NCI-H2171 treated with DMSO at 0.1 percent for 48 hours (cell line): ENCODE measurements around the gene DNER.
"Not testable (repeated sequence)": the region's sequence is repeated elsewhere in the genome, so short reads cannot be mapped to it uniquely, and the experiment has no call there.

ENCODE experiments used
- DNase-seq: peaks from one replicate; lab custom pipeline; 2025; lab: John Stamatoyannopoulos, UW

DNER gene

DNA sequence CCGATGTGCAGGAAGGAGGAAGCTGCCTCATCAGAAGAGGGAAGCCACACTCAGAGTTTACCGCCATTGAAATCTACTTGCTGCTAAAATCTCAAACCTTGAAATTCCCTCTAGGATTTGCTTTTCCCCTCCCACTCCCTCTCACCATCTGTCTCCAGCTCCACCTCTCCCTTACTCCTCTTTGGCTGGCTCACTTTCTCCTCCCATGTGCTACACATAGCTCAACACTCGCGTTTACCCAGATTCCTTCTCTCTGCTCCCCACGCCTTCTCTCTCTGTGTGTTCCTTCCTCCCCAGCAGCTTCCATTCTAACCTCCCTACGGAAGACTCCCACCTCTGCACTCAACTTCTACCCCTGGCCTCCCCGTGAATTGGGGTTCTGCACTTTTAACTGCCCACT lies 143.1 kb downstream of the DNER start:
- DNase-seq: peak; percentile 10

DNA sequence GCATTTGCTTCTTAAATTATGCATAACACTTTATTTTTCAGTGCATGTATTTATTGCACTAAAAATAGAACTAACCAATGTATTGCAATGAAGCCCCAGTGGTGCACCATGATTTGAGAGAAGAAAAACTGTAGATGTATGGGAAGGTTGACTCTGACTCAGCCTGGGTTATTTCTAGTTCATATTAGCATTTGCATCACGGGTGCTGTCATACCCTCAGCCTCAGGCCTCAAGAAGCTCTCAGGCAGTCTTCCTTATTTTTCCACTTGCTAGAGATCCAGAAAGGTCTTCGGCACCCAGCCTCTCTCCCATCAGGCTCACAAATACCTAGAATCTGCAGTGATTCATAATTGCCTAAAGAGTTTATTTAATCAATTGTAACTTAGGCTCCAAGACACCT lies 148.0 kb downstream of the DNER start:
- no peak for DNase-seq

DNA sequence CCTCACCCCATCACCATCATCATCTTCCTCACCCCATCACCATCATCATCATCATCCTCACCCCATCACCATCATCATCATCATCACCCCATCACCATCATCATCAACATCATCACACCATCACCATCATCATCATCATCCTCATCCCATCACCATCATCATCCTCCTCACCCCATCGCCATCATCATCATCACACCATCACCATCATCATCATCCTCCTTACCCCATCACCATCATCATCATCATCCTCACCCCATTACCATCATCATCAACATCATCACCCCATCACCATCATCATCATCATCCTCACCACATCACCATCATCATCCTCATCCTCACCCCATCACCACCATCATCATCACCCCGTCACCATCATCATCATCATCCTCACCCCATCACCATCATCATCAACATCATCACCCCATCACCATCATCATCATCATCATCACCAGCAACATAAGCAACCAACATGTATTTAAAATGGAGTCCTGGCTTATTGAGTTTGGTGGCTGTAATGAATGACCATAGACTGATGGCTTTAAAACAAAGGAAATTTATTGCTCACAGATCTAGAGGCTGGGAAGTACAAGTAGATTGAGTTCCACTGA lies 150.0 kb downstream of the DNER start:
- no peak for DNase-seq

DNA sequence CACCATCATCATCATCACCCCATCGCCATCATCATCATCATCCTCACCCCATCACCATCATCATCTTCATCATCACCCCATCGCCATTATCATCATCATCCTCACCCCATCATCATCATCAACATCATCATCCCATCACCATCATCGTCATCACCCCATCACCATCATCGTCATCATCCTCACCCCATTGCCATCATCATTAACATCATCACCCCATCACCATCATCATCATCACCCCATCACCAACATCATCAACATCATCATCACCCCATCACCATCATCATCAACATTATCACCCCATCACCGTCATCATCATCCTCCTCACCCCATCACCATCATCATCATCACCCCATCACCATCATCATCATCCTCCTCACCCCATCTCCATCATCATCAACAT lies 151.0 kb downstream of the DNER start:
- no peak for DNase-seq

DNA sequence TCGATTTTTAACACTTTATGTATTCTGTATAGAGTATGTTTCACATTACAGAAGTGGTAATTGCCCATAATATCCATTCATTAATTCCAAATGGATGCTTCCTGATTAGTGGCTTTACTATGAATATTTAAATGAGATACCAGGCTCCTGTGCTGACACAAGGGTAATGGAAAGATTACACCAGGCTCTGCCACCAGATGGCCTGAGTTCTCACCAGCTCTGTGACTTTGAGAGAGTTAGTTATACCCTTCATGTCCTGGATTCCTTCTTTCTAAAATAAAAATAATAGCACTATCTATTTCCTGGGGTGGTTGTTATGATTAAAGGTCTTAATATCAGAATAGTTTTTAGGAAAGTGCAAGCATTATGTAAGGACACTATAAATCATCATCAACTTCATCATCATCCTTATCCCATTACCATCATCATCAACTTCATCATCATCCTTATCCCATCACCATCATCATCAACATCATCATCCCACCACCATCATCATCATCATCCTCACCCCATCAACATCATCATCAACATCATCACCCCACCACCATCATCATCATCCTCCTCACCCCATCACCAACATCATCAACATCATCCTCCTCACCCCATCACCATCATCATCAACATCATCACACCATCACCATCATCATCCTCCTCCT lies 151.8 kb downstream of the DNER start:
- no peak for DNase-seq

DNA sequence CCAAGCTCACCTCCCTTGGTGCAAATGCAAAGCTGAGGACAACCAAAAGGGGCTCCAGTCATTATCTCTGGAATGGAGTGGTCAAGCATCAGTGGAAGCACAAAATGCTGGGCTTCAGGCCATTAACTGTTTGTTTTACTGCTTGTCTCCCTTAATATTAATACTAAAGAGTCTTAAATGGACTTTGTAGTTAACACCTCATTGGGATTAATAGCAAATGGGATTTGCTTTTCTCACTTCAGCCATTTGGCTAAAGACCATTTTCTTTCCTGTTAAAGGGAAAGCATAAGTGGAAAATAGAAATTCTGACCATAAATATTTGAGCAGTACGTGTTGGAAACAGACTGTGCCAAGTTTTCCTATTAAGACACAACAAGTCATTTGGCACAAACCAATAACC lies 154.4 kb downstream of the DNER start:
- no peak for DNase-seq

DNA sequence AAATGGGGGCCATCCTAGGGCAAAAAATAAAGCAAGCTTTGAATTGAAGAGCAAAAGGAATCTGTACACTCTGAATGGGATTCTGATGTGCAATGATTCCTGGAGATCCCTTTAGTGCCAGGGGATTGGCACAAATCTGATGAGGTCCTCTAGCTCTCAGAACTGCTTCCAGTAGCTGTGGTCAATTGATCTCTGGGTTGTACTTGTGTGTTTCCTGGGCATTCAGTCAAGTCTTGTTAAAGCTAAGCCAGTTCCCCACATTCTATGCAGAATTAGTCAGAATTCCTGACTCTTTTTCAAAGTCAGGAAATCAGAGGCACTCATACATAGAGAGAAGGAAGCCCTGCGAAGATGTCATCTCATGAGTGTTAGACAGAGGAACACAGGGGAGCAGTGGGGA lies 161.3 kb downstream of the DNER start:
- no peak for DNase-seq

DNA sequence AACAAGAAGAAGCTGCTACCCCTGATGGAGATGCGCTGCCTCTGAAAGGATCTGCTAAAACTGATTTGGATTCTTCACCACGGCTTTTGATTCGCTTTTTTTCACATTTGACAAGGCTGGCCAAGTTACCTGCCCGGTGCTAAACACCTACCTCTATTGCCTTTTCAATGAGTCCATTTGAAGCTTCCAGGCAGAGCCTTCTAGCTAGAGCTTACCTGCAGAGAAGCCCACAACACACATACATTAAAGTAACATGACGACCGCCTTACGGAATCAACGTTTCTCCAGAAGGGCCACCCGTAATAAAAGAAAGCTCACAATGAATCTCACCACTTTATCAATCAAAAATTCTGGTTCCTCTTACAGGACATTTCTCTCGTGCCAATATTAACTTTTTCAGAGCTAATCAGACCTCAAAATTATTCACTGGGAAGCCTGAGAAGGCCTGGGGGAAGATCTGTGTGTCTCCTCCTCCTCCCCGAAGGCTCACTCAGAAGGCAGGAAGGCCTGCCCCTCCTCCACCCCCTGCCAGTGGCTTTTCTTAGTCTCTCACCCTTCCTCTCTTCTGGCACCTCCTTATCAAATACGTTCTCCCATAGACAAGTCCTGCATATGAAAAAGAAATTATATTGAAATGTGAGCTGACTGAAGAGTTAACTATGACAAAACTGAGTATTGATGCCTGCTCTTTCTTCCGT lies 171.0 kb downstream of the DNER start:
- no peak for DNase-seq

DNA sequence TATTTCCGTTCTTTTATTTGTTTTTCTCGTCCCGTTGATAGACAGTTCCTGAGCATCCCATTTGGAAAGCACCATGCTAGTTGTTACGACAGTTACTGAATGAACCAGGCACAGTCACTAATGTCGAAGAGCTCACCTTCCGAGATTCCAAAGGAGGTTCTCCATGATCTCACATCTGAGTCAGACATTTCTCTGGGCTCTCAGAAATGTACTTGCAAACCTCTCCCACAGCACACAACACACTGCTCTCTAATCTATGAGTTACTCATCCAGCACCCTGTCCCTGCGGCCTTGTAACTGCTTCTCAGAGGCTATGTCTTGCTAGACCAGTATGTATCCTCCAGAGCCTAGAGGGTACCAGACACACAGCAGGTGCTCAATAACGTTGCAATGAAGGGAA lies 174.7 kb downstream of the DNER start:
- no peak for DNase-seq

DNA sequence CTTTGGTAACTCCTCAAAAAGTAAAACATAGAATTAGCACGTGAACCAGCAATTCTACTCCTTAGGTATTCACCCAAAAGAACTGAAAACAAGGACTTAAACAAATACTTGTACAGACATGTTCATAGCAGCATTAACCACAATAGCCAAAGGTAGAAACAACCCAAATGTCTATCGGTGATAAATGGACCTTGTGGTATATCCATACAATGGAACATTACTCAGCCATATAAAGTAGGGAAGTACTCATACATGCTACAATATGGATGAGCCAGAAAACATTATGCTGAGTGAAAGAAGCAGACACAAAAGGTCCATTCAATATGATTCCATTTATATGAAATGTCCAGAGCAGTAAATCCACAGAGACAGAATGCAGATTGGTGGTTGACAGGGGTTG lies 182.8 kb downstream of the DNER start:
- no peak for DNase-seq

DNA sequence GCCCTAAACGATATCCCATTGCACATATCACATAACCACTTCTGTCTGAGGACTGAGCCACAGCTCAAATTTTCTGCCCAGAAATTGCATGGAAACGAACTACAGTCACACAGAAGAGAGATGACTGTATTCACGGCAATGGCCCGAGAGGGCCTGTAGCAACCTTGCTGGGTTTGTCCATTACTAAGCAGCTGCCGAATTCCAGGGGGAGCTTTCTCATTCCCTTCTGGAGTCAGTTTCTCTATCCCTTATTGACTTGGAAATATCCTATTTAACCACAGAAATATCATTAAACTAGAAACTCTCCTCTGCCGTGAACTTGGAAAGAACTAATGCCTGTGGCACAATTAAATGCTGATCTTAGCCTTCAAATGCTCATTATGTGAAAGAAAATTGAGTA lies 183.9 kb downstream of the DNER start:
- DNase-seq: no peak

DNA sequence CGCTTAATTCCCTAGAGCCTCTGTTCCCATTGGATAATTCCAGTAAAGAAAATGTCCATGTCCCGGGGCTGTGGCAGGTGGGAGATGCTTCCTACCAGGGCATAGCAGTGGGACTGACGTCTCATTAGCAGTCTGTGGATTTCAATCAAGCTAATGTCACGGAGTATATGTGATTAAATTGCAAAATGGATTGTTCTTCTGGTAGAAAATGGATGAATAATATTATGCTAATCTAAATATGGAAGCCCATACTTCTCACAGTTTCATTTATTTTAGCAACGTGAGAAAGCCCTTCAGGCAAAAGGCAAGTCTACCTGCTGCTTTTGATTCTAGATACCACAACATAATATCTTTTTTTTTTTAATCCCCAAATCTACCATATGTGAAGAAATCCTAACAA lies 185.5 kb downstream of the DNER start:
- no peak for DNase-seq

DNA sequence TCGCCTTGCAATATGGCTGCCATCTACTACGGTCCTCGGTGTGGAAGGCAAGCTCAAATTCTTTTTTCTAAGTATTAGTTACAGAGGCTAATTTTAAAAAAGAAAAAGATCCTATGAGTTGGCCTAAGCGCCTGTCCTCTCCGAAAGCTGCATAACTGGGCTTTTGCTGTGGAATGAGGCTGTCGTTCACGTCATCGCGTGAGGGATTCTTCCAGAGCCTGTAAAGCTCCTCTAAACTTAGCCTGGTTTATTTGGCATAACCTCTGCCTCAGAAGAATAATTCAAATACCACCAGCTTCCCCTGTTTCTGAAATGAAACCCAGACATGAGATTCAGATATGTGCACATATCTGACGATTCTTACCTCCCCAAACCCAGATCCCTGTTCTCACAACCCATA lies 187.4 kb downstream of the DNER start:
- no peak for DNase-seq

DNA sequence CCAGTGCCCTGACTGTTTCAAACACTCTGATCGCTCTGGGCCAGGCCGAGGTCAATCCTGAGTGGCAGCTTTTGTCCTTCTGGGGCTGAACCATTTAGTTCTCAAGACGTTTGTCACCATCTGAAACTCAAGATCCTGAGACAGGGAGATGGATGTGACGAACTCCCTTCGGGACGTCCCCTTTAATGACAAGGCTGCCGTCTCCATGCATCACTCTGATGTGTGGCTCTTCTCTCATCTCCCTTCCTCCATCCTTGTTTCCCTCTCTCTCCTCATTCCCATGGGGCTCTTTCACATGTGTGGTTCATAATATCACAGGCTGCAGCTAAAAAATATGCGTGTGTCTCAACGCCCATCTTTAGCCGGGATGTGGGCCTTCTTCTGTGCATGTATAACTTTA lies 189.6 kb downstream of the DNER start:
- no peak for DNase-seq

DNA sequence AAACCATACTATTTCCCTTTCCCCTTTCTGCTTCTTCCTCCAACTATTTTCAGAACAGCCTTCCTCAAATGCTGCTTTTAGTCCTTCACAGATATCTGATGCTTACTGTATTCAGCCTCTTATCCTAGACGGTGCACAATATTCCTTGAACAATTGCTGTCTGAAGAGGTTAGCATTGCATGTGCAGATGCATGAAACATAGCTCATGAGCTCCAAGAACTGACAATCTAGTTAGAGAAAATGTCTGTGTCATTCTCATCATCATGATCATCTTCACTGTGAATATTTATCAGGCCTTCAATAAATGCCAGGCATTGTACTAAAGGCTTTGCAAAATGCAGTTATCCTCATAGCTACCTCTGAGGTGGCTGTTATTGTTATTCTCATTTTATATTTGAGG lies 190.7 kb downstream of the DNER start:
- DNase-seq: no peak

DNA sequence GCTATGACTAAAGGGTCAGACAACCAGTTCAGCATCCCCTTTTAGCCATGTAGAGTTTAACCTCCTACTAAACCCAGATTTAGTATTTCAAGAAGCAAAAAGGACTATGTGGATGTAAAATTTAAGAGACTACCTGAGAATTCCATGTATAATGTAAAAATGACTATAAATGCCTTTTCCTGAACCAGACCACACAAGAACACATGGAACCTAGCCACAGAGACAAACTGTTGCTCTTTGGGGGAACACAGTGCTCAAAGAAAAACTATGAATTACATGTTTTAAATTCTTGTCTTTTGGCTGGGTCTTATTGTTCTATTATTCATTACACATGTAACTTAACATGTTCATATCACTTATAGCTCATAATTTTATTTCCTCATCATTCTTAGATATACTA lies 192.8 kb downstream of the DNER start:
- no peak for DNase-seq

DNA sequence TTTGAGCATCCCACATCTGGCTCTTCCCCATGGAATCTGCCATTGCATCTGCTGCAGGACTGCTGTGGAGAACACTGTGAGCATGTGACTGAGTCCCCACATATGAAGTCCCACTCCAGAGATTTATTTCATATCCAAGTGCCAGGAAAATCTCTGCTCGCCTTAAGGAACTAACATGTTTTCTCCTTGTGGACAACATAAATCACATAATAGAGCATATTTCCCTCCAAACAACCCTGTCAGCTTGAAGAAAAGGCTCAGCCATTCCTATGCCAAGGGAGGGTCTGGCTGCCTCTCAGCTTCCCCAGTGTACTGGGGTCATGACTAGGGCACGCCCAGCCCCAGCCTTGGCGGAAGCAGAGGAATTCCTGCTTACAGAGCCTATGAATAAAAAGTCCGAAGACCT lies 193.7 kb downstream of the DNER start:
- DNase-seq: no peak

DNA sequence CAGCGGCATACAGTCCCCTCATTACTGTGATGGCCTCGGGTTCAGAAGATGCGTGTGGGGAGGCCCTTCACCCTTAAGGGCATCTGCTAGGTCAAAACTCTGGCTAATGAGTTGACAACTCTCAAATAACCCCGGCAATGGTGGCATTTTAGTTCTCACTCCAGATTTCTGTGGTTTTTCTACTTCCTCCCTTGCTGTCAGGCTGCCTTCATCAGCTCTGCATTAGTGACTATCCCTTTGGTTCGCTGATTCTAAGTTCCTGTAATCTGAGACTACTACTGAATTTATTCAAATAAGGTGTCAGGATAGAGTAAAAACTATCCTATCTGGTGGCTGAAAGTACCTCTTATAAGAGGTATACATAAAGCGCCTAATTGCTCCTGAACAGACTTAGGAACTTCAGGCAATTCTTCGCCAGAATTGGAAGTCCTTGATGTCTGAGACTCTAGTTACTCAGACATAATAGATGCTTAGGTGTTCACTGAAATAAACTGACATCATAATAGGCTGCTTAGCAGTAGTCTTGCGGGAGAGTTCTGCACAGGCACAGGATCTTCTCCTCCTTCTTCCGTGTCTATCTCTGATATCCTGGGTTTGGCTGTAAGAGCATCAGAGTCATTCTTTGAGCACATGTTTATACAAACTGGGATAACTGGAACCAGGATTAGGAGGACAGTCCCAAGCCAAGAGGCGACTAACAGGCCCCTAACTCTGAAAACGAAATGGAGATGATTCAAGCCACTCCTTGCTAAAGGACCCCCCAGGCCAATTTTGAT lies 194.5 kb downstream of the DNER start:
- DNase-seq: no peak

DNA sequence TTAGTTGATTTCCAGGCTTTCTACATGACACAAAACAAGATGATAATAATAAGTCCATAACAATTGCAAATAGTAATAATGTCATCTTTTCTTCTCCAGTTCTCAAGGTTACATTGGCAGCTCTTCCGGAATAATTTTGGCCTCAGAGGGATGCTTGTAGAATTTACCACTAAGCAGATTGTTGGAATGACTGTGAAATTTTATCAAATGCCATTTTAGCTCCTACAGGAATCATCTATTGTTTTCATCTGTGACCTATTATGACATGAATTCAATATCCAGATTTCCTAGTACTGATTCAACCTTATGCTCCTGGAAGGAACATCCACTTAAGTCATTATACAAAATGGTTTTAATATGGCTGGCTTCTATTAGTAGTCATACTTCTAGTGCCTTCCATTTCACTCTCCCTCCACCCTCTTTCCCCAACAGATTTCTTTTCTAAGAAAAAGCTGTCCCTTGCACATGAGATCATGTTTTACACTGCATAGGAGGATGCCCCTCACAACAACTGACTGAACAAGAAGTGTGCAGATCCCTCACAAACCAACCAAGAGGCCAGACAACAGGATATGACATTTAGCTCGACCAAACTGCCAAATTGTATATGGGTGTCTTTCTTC lies 200.0 kb downstream of the DNER start:
- no peak for DNase-seq

DNA sequence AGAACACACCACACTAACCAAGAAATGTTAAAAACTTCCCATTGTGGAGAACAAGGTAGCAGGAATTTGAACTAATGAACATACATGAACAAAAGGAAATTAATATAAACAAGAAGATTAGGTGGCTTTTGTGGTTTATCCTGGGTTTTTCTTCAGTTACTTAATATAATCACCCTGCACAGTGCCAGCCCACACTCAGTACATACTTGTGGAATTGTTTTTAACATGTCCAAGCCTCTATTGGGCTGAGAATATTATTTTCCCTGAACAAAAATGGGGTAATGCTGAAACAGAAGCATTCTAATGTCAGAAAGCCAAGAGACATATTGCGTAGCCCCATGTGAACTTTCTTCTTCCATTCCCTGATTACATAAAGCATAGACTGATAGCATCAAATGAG lies 202.8 kb downstream of the DNER start:
- DNase-seq: no peak

DNA sequence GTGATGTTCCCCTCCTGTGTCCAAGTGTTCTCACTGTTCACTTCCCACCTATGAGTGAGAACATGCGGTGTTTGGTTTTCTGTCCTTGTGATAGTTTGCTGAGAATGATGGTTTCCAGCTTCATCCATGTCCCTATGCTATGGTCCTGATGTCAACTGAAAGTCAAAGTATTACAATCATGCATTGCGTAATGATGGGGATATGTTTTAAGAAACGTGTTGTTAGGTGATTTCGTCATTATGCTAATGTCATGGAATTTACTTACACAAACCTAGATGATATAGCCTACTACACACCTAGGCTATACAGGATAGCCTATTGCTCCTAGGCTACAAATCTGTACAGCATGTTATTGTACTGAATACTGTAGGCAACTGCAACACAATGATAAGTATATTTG lies 207.7 kb downstream of the DNER start:
- not testable (repeated sequence) for DNase-seq

DNA sequence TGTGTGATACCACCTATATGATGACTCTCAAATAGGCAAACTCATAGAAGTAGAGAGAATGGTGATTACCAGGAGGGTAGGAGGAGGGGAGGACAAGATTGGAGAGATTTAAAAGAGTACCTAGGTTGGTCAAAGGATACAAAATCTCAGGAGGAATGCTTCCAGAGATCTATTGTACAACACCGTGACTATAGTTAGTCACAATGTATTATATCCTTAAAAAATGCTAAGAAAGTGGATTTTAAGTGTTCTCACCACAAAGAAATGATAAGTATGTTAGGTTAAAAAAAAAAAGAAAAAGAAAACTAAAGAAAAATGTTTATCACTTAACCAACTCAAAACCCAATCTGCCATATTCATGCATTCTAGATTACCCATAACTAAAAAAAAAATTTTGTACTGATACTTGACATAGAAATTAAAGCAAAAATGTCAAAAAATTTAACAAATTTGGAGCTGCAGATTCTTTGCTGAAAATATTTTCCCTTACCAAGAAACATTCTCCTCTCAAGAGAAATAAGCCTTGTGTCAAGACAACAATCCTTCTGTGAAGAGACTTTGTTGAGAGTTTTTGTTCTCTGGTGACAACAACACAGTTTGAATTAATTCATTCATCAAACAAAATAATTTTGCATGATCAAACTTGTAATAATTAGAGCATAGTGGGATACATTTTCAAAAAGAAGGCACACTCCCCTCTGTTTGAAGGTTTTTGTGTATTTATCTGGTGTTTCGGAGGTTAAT lies 213.1 kb downstream of the DNER start:
- no peak for DNase-seq
